NCI-H1694 (cell line): Measurements from ENCODE around the gene PPP1R1B.
A peak's percentile ranks its signal among the peaks of the same experiment; 100 is the strongest.

Experiments used
- DNase-seq: peaks from one replicate; lab custom pipeline; 2025; lab: John Stamatoyannopoulos, UW

The PPP1R1B gene

GRCh38 chr17:39600288-39600996, 26.3 kb upstream of the PPP1R1B start:
- no peak for DNase-seq

GRCh38 chr17:39600997-39601597, 25.7 kb upstream of the PPP1R1B start:
- no peak for DNase-seq

DNA sequence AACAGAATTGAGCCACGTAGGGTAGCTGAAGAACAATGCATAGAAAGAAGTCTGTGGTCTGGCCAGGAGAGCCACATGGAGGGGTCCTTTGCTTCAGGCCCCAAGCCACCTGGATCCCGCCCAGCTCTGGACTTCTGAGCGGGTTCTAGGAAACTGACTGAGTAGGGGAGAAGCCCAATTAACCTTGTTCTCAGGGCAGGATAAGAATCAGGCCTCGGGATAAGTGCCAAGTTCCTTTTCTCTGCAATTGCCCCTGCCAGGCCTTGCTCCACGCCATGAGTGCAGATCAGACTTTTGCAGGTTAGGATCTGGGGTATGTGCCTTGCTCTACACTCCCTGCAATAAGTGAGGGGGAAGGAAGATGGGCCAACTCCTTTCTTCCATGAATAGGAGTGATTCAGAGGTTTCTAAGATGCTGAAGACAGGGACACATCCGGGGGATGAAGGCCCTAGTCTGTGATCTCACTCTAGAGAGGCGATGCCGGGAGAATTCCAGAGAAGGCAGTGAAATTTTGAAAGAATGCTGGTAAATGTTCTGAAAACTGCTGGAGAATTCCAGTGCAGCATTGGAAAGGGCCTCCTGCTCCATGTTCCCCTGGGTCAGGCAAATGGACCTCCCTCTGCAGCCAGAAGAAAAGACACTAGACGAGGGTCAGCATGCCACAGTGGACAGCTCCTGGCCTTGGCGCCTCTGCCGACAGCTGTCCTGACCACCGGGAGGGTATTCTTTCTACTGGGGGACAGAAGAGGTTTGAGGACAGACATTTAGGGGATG, 24.8 kb upstream of the PPP1R1B start:
- DNase-seq, result no peak

DNA sequence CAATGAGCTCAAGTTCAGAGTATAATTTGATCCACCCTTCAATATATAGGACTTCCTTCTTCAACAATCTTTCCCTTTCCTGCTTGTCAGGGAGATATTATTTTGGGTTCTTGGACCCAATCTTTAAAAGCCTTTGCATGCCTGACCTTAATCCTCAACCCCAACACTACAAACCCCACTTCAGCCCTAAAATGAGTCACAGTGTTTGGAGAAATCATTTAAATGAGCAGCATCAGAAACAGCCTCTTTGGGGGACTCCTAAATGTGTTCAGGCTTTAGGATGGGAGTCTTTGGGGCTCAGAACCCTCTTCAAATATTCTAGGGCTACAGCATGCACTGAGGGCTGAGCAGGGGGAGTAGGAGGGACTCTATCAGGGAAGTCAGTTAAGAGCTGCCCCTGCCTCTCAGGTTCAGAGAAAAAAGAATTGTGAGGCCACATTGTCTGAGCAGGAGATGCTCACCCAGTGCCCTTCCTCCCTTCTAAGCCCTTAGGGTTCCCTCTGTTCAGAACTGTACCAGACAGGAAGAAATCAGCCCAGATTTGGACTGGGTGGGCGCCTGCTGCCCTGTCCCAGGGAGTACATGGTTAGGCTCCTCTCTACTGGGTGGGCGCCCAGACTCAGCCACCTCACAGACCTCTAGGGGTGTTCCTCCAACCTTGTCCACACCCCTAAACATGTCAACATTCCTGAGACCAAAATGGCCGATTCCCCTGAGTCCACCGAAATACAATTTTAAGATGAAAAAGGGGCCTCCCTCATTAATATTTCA, 24.0 kb upstream of the PPP1R1B start:
- no peak for DNase-seq

DNA sequence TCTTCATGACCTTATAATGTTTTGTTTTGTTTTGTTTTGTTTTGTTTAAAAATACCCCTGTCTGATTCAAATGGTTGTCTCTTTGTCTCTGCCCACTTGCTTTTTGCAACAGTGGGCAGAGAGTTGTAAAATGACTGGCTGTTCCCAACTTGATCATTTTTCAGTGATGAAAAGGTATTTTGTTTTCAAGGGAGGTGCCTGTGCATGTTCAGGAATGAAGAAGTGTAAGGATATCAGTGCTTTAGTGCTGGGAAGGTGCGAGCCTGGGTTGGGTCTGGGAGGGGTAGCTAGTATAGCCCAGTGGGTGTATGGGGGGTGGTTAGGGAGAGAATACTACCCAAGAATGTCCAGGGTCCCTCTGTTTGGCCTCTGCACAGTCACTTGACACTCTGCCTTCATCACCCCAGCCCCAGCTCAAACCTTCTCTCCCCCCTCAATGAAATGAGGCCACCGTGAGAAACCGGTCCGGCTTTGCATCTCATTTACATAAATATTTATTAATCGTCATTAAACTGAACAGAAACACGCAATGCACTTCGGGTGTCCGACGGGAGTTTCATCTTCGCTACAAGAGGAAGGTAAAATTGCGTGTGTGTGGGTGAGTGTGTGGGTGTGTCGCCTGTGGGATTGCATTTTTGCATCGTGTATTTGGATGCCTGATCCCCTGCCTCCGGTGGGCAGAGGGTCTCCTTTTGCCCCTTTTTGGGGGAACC, 23.3 kb upstream of the PPP1R1B start:
- no peak for DNase-seq

GRCh38 chr17:39604911-39605491, 21.8 kb upstream of the PPP1R1B start:
- DNase-seq, result no peak

GRCh38 chr17:39605492-39606433, 21.0 kb upstream of the PPP1R1B start:
- no peak for DNase-seq

- DNase-seq, result no peak
Observed at GRCh38 chr17:39606434-39607056, 20.2 kb upstream of the PPP1R1B start.

GRCh38 chr17:39607057-39607850, 19.5 kb upstream of the PPP1R1B start:
- no peak for DNase-seq

DNA sequence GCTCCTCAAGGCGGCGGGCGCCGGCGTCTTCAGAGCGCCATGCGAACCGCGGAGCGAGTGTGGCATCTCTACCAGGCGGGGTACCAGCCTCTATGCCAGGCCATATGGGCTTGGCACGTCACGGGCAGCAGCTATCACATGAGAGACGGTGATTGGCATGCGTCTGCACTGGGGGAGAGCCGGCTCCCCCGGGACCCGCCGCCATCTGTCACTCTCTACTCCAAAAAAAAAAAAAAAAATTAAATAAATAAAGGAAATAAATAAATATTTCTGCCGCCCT, 19.0 kb upstream of the PPP1R1B start, which contains the start of gene NEUROD2:
NEUROD2 (minus strand) TSS at position 70 of the 280 bp plus-strand sequence. CDS start 1,321 bp downstream, outside the sequence.
- peak; percentile 97 for DNase-seq

GRCh38 chr17:39608142-39608981, 18.4 kb upstream of the PPP1R1B start:
- DNase-seq, result peak; percentile 69

DNA sequence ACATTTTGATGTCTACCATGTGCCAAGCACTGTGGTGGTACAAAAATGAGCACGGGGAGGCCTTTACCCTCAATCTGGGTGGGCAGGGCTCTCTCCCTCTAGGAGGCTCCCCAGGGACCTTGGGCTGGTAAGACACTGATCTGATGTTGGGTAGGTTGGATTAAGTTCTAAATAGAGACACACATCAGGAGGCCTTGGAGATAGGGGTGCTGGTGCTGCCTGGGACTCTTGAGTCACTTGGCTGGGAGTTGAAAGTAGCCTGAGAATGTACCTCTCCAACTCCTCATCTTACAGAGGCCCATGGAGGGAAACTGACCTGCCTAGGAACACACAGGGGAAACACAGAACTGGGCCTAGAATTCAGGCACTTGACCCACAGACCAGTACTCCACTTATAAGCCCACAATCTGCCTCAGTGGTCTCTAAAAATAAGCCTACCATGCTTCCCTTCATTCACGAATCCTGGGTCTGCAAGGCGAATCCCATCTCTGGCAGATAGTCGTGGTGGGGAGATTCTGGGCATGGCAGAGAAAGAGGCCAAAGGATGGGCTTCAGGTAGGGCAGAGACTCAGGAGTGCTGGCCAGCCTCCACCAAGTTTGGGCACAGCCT, 17.2 kb upstream of the PPP1R1B start:
- no peak for DNase-seq

GRCh38 chr17:39611401-39612112, 15.2 kb upstream of the PPP1R1B start:
- peak; percentile 25 for DNase-seq

- DNase-seq, result peak; percentile 51
Observed at GRCh38 chr17:39612291-39612894, 14.4 kb upstream of the PPP1R1B start.

GRCh38 chr17:39612935-39613464, 13.8 kb upstream of the PPP1R1B start:
- DNase-seq, result no peak

DNA sequence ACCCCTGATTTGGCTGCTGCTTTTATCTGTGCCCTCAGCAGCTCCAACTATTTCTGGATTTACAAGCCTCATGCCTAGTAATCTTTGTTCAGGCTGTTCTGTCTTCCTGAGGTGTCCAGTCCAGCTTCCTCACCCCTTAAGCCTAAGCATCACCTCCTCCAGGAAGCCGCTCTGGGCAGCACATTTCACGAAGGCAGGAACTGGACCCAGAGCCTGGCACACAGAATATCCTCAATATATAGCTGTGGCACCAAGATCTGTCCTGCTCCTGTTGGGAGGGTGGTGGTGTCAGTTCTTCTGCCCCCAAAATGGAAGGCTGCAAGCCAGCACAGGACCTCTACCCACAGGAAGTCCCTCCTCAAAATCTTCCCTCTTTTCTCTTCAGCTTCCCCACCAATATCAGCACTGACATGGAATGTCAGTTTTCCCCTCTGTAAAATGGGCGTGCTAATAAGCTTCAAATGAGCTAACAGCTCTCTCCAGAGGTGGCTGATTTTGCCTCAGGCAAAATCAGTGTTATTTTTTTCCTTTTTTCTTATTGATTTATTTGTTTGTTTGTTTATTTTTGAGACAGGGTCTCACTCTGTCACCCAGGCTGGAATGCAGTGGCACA, 12.1 kb upstream of the PPP1R1B start:
- no peak for DNase-seq
